HG03521 (cell line): ENCODE data around the gene ALOX12.
"Not testable (repeated sequence)": the region's sequence is repeated elsewhere in the genome, so short reads cannot be mapped to it uniquely, and the experiment has no call there.

Experiments
- ATAC-seq: cut with Tn5 transposase; IDR thresholded peaks from one replicate; pipeline ENCODE4 v1.9.1; 2021; ENCODE audit warnings: mild to moderate bottlenecking, moderate library complexity; ENCODE audit not compliant: unreplicated experiment

ALOX12 gene, protein sequence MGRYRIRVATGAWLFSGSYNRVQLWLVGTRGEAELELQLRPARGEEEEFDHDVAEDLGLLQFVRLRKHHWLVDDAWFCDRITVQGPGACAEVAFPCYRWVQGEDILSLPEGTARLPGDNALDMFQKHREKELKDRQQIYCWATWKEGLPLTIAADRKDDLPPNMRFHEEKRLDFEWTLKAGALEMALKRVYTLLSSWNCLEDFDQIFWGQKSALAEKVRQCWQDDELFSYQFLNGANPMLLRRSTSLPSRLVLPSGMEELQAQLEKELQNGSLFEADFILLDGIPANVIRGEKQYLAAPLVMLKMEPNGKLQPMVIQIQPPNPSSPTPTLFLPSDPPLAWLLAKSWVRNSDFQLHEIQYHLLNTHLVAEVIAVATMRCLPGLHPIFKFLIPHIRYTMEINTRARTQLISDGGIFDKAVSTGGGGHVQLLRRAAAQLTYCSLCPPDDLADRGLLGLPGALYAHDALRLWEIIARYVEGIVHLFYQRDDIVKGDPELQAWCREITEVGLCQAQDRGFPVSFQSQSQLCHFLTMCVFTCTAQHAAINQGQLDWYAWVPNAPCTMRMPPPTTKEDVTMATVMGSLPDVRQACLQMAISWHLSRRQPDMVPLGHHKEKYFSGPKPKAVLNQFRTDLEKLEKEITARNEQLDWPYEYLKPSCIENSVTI

GRCh38 chr17:6995500-6996255 is at the start of gene ALOX12:
Gene ALOX12 (plus strand): TSS chr17:6996049. CDS start chr17:6996118, 69 bp downstream.
- no peak for ATAC-seq

DNA sequence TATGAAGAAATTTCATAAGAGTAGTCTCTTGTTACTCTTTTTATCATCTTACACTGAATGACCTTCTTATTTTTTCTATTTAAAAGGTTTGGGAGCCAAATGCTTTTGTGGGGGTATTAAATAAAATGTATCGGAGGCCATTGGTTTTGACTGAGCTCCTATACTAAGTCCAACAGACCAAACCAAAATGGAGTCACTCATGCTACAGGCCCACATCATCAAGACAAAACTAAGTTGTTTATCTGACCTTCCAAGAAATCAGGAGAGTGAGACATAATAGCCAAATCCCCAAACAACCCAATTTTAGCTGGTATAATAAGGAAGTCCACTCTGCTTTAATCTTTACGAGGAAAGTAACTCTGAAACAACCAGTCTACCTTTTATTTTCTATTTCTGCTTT is 48.1 kb upstream of the ALOX12 start:
- no peak for ATAC-seq

DNA sequence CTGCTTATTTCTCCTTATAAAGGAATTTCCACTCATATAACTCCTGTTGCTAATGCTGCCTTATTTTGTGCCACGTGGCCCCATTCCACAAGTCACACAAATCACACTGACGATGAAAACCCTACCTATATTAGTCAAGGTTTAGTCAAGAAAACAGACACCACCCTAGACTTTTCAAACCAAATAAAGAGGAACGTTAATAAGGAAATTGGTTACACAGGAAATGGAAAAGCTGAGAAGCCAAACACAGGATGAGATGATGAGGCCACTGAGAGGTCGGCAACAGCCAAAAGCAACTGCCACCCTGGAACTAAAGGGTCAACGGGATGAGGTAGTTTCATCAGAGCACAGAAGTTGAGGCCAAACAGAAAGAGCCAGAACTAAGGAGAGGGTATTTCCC is 47.3 kb upstream of the ALOX12 start:
- ATAC-seq = no peak

DNA sequence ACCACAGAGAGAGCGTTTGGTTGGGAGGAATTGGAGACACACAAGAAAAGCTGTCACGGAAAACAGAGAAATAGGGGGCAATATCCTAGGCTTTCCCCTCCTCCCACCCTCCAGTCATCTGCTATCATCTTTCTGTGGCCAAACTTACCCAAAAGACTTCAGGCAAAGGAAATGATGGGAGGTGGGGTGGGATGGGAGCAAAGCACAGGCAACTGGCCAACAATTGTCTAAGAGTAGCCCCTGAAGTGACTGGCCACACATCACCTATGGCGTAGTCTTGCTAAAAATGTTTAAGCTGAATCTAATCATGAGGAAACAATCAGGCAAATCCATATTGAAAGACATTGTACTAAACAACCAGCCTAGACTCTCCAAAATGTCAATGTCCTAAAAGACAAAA is 46.9 kb upstream of the ALOX12 start:
- no peak for ATAC-seq

DNA sequence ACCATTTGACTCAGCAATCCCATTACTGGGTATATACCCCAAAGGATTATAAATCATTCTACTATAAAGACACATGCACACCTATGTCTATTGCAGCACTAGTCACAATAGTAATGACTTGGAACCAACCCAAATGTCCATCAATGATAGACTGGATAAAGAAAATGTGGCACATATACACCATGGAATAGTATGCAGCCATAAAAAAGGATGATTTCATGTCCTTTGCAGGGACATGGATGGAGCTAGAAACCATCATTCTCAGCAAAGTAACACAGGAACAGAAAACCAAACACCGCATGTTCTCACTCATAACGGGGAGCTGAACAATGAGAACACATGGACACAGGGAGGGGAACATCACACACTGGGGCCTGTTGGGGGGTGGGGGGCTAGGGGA is 44.9 kb upstream of the ALOX12 start:
- ATAC-seq = not testable (repeated sequence)

GRCh38 chr17:6953689-6954088 is 42.2 kb upstream of the ALOX12 start:
- ATAC-seq = no peak

DNA sequence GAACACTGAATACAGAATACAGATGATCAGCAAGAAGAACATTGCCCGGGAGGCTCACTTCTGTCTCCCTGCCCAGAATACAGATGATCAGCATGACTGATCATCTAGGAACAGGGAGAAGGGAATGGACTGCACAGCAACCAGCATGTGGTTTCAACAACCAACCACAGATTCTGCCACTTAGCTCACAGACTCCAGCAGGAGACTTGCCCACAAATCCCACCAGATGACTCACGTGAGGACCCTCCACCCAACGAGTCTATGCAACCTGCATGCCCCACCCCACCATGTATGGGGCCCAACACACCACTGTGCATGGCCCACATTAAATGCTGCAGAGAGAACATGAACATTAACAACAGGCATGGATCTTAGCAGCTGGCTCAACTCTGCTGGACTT is 36.1 kb upstream of the ALOX12 start:
- no peak for ATAC-seq

DNA sequence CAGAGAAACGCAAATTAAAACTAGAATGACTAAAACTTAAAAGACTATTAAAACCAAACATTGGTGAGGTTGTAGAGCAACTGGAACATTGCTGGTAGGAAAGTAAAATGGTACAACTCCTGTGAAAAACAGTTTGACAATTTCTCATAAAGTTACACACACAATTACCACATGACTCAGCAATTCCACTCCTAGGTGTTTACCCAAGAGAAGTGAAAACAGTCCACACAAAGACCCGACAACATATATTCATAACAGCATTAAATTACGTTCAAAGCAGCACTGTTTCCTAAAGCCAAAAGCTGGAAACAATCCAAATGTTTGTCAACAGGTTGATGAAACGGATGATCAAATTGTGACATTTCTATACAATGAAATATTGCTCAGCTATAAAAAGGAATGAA is 26.5 kb upstream of the ALOX12 start:
- no peak for ATAC-seq

GRCh38 chr17:6970992-6971391 is 24.9 kb upstream of the ALOX12 start:
- no peak for ATAC-seq

- not testable (repeated sequence) for ATAC-seq
These were observed 16.4 kb upstream of the ALOX12 start for GRCh38 chr17:6979440-6979839.

- ATAC-seq = no peak
These were observed 14.4 kb upstream of the ALOX12 start for GRCh38 chr17:6981426-6981825.

GRCh38 chr17:6985266-6985665 is 10.6 kb upstream of the ALOX12 start:
- no peak for ATAC-seq

GRCh38 chr17:6986676-6987075 is 9.2 kb upstream of the ALOX12 start:
- ATAC-seq = no peak

DNA sequence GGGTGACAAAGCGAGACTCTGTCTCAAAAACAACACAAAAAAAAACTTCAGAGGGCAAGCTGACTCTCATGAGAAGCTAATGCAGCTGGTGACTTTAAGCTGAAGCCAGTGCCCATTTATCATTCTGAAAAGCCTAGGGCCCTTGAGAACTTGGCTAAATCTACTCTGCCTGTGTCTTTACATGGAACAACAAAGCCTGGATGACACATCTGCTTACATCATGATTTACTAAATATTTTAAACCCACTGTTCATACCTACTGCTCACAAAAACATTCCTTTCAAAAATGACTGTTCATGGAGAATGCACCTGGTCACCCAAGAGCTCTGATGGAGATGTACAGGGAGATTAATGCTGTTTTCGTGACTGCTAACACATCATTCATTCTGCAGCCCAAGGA is 6.1 kb upstream of the ALOX12 start:
- ATAC-seq = no peak

GRCh38 chr17:6993613-6994056 is 2.2 kb upstream of the ALOX12 start:
- not testable (repeated sequence) for ATAC-seq

DNA sequence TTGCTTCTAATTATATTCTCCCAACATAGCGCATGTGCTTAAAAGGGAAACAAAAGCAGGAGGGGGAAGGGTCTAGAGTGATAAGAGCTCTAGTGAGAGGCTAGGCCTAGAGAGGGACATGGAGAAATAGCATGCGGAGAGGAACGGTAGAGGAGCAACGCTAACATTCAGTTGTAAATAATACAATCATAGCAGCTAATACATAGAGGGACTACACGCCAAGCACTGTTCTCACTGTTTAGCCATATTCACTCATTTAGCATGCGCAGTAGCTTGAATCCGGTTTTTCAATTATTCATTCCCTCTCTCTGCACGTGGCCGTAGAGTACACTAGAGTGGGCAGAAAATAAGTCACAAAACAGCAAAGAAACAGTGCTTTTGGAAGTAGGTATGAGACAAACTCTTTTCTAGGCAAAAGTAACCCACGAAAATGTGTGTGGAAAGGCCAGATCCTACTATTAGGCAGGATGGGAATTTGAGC is 1.7 kb upstream of the ALOX12 start:
- no peak for ATAC-seq

GRCh38 chr17:6994666-6995256 is 1.1 kb upstream of the ALOX12 start:
- ATAC-seq = no peak

DNA sequence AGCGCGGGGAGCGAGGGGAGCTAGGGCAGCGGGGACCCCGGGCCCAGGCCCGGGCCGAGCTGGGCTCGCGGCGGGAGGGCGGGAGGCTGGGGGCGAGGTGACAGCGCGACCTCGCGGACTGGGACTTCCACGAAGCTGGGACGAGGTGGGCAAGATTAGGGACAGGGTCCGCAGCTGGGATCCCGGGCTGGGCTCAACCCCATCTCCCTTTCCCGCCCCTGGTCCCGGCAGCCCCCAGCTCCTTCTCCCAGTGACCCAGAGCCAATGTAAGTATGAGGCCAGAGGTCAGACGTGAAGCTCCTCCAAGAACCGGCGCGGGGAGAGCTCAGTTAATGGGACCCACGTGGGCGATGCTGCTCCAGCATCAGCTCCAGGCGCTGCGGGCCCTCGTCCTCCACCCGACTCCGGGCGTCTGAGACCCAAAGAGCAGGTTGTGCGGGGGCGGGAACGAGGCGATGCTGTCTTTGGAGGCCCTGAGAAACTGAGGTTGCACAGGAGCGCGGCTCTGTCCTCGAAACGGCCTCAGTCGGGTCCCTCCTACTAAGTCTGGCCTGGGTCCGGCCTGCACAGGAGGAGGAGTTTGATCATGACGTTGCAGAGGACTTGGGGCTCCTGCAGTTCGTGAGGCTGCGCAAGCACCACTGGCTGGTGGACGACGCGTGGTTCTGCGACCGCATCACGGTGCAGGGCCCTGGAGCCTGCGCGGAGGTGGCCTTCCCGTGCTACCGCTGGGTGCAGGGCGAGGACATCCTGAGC is 585 bp downstream of the ALOX12 start:
- no peak for ATAC-seq

- no peak for ATAC-seq
These were observed 1.3 kb downstream of the ALOX12 start for GRCh38 chr17:6997171-6997570.

DNA sequence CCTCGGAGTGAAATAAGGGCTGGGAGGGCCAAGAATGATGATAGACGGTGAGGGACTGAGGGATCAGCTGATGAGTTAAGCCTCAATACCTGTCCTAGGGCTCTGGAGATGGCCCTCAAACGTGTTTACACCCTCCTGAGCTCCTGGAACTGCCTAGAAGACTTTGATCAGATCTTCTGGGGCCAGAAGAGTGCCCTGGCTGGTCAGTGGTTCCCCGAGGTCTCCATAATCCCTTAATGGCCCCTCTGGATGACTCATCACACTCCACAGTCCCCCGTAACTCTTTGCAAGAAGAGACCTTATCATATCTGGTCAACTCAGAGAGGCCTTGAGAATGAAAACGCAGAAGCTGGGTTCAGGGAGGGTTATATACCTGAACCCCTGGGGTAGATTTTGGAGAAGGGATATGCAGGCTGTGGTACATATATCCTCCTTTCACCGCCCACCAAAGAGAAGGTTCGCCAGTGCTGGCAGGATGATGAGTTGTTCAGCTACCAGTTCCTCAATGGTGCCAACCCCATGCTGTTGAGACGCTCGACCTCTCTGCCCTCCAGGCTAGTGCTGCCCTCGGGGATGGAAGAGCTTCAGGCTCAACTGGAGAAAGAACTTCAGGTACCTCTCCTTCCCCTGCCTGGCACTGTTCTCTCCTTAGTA is 3.1 kb downstream of the ALOX12 start:
- no peak for ATAC-seq
